HK-2 (cell line): ENCODE measurements around the gene CLIP3.
"Not testable (repeated sequence)": the region's sequence is repeated elsewhere in the genome, so short reads cannot be mapped to it uniquely, and the experiment has no call there.

ENCODE experiments used
- DNase-seq: peaks from one replicate; pipeline ENCODE4 v3.0.0-alpha.2; 2018; ENCODE audit not compliant: unreplicated experiment

Gene CLIP3

GRCh38 chr19:36049080-36049698, 16.5 kb upstream of the CLIP3 start:
- no peak for DNase-seq

GRCh38 chr19:36047835-36048234, 15.2 kb upstream of the CLIP3 start:
- DNase-seq = no peak

- DNase-seq = no peak
These were observed 13.9 kb upstream of the CLIP3 start for GRCh38 chr19:36046443-36047050.

- DNase-seq = no peak
These were observed 11.3 kb upstream of the CLIP3 start for GRCh38 chr19:36043952-36044351.

GRCh38 chr19:36041831-36042230, 9.2 kb upstream of the CLIP3 start:
- DNase-seq = peak; percentile 57

- not testable (repeated sequence) for DNase-seq
These were observed 8.4 kb upstream of the CLIP3 start for GRCh38 chr19:36041092-36041491.

GRCh38 chr19:36040495-36040894, 7.8 kb upstream of the CLIP3 start:
- DNase-seq = no peak

- DNase-seq = no peak
These were observed 1.4 kb downstream of the CLIP3 start for GRCh38 chr19:36031308-36031707.

GRCh38 chr19:36030264-36031148, 2.2 kb downstream of the CLIP3 start:
- no peak for DNase-seq

GRCh38 chr19:36028313-36029041, 4.2 kb downstream of the CLIP3 start:
- DNase-seq = no peak

- no peak for DNase-seq
These were observed 5.0 kb downstream of the CLIP3 start for GRCh38 chr19:36027696-36028095.

- no peak for DNase-seq
These were observed 6.4 kb downstream of the CLIP3 start for GRCh38 chr19:36026091-36026876.

GRCh38 chr19:36025541-36025940, 7.1 kb downstream of the CLIP3 start:
- DNase-seq = no peak

- DNase-seq = no peak
These were observed 9.2 kb downstream of the CLIP3 start for GRCh38 chr19:36023432-36023831.

GRCh38 chr19:36019061-36019670, 13.5 kb downstream of the CLIP3 start:
- no peak for DNase-seq

GRCh38 chr19:36014012-36014924, 18.4 kb downstream of the CLIP3 start, which contains the start of gene ALKBH6:
ALKBH6 (minus strand) TSS chr19:36014213; CDS start chr19:36013397, 816 bp downstream.
- peak; percentile 100 for DNase-seq

GRCh38 chr19:36013280-36014011, 19.2 kb downstream of the CLIP3 start:
- no peak for DNase-seq

- no peak for DNase-seq
These were observed 22.3 kb downstream of the CLIP3 start for GRCh38 chr19:36010402-36010801.
